ENCODE data around the gene ELK3. TPM values are rescaled to one million over a fixed set of nuclear protein-coding genes. Genes with fewer than 3 reads are reported as not detected.

ELK3 gene
- total and polyA plus RNA-seq, 4 donors, result 9.1 to 68.5 (median 40.3) TPM

- 64 to 73% methylated on average over 13 of the region's 13 CpGs for whole genome bisulfite sequencing, 2 donors
- Histone ChIP-seq H3K9me3 (ENCODE audit: control insufficient read depth in 4 of 4, insufficient read depth in 3 of 4, low read length in 3 of 4) (no peaks in the 10 kb centered on the region), H3K27me3 (ENCODE audit: control insufficient read depth in 3 of 3, insufficient read depth in 3 of 3, low read length in 2 of 3) (no peaks in the 10 kb centered on the region), H3K4me3 (no peak overlapping the region), H3K4me1 (ENCODE audit: control insufficient read depth in 5 of 5, insufficient read depth in 5 of 5, low read length in 5 of 5) (peaks cover 0 to 54% (median 28%) of the 10 kb centered on the region in 5 donors), H3K9ac (ENCODE audit: insufficient read depth in 1 of 2, low read length in 2 of 2) (no peak overlapping the region), H3K27ac (ENCODE audit: low read depth in 1 of 2, low read length in 1 of 2) (peak overlapping the region; percentile 43), H3K36me3 (ENCODE audit: control insufficient read depth in 4 of 4, insufficient read depth in 4 of 4, low read length in 4 of 4) (peaks cover 0 to 12% (median under 1%) of the 10 kb centered on the region in 4 donors)
- DNase-seq (peak in 1 of 3 donors; percentile 35), ATAC-seq (ENCODE audit: insufficient read depth, low FRiP score) (no peak)
- TF ChIP-seq CTCF (IDR thresholded peaks at IDR 0.05; ENCODE audit: control extremely low read depth, extremely low read depth), result no peak
Observed at GRCh38 chr12:96238336-96239047, 44.3 kb downstream of the ELK3 start.

GRCh38 chr12:96239711-96240635 is 45.8 kb downstream of the ELK3 start:
- Histone ChIP-seq H3K9me3 (ENCODE audit: control insufficient read depth in 4 of 4, insufficient read depth in 3 of 4, low read length in 3 of 4) (no peaks in the 10 kb centered on the region), H3K36me3 (ENCODE audit: control insufficient read depth in 4 of 4, insufficient read depth in 4 of 4, low read length in 4 of 4) (peaks cover 0 to 12% (median under 1%) of the 10 kb centered on the region in 4 donors), H3K27me3 (ENCODE audit: control insufficient read depth in 3 of 3, insufficient read depth in 3 of 3, low read length in 2 of 3) (no peaks in the 10 kb centered on the region), H3K9ac (ENCODE audit: insufficient read depth in 1 of 2, low read length in 2 of 2) (peak overlapping the region in 1 of 2 donors; percentile 0), H3K4me1 (ENCODE audit: control insufficient read depth in 5 of 5, insufficient read depth in 5 of 5, low read length in 5 of 5) (peaks cover 0 to 46% (median 20%) of the 10 kb centered on the region in 5 donors), H3K27ac (ENCODE audit: low read depth in 1 of 2, low read length in 1 of 2) (peak overlapping the region; percentile 3 to 38), H3K4me3 (no peak overlapping the region)
- WGBS, 2 donors, result 78 to 80% methylated on average over 18 of the region's 18 CpGs
- ATAC-seq (ENCODE audit: insufficient read depth, low FRiP score), result no peak
- DNase-seq, result peak; percentile 34 to 71 (median 56)
- TF ChIP-seq CTCF (IDR thresholded peaks at IDR 0.05; ENCODE audit: control extremely low read depth, extremely low read depth), result no peak

- Histone ChIP-seq H3K27me3 (ENCODE audit: control insufficient read depth in 3 of 3, insufficient read depth in 3 of 3, low read length in 2 of 3) (no peaks in the 10 kb centered on the region), H3K4me1 (ENCODE audit: control insufficient read depth in 5 of 5, insufficient read depth in 5 of 5, low read length in 5 of 5) (peaks cover 0 to 42% (median 19%) of the 10 kb centered on the region in 5 donors), H3K27ac (ENCODE audit: low read depth in 1 of 2, low read length in 1 of 2) (no peak overlapping the region), H3K9ac (ENCODE audit: insufficient read depth in 1 of 2, low read length in 2 of 2) (peak overlapping the region in 1 of 2 donors; percentile 15), H3K36me3 (ENCODE audit: control insufficient read depth in 4 of 4, insufficient read depth in 4 of 4, low read length in 4 of 4) (peaks cover 0 to 12% (median 0%) of the 10 kb centered on the region in 4 donors), H3K9me3 (ENCODE audit: control insufficient read depth in 4 of 4, insufficient read depth in 3 of 4, low read length in 3 of 4) (no peaks in the 10 kb centered on the region), H3K4me3 (no peak overlapping the region)
- DNase-seq (no peak), ATAC-seq (ENCODE audit: insufficient read depth, low FRiP score) (no peak)
- 58 to 61% methylated on average over 11 of the region's 11 CpGs for WGBS, 2 donors
- TF ChIP-seq CTCF (IDR thresholded peaks at IDR 0.05; ENCODE audit: control extremely low read depth, extremely low read depth), result no peak
Observed at GRCh38 chr12:96240656-96241055, 46.5 kb downstream of the ELK3 start.
